A673 (cell line): ENCODE measurements around the gene BRPF1.

Experiments used
- EZH2 ChIP-seq: fragments of 200-600 bp; sonication (generic); IDR thresholded peaks from 2 replicates; pipeline ENCODE4 v1.6.1; 2017; ENCODE audit warnings: borderline replicate concordance, low read depth, mild to moderate bottlenecking, mixed read lengths, antibody characterized with exemption, low read length; ENCODE audit not compliant: poor library complexity, severe bottlenecking
- TF ChIP-seq, protein P1 (sequence below): fragments of 300-800, 200-600 bp; sonication (generic); conservative IDR thresholded peaks from 2 replicates; pipeline ENCODE4 v1.5.1; 2017; ENCODE audit warnings: low read depth, mild to moderate bottlenecking, antibody characterized with exemption, low read length, moderate library complexity, mixed read lengths

DNA sequence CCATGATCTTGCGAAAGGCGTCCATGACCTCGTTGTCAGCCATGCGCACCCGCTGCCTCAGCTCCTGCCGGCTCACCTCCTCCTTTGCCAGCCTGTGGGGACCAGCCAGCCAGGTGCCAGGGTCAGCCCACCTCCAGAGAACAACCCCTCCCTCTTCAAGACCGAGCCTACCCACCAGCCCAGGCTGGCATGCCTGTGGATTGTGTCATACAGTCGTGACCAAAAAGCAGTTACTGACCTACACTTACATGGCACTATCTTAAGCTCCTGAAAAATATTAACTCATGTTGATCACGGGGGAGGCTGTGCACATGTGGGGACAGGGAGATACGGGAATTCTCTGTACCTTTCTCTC, 48.9 kb downstream of the BRPF1 start:
- TF ChIP-seq, protein P1, sequence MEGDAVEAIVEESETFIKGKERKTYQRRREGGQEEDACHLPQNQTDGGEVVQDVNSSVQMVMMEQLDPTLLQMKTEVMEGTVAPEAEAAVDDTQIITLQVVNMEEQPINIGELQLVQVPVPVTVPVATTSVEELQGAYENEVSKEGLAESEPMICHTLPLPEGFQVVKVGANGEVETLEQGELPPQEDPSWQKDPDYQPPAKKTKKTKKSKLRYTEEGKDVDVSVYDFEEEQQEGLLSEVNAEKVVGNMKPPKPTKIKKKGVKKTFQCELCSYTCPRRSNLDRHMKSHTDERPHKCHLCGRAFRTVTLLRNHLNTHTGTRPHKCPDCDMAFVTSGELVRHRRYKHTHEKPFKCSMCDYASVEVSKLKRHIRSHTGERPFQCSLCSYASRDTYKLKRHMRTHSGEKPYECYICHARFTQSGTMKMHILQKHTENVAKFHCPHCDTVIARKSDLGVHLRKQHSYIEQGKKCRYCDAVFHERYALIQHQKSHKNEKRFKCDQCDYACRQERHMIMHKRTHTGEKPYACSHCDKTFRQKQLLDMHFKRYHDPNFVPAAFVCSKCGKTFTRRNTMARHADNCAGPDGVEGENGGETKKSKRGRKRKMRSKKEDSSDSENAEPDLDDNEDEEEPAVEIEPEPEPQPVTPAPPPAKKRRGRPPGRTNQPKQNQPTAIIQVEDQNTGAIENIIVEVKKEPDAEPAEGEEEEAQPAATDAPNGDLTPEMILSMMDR: no peak
- no peak for TF ChIP-seq EZH2
